Right lobe of liver (tissue), 4 donors: ENCODE data around the gene SPOCK2.

Experiments
- POLR2A ChIP-seq: fragments of 450-650 bp; IDR thresholded peaks from one replicate; pipeline ENCODE4 v1.6.1; 2017; ENCODE audit warnings: antibody characterized with exemption, mild to moderate bottlenecking
- TF ChIP-seq, protein P1 (sequence below), 4 donors: fragments of 200-600 bp in 3 of 4; fragments of 450-650 bp in 1 of 4; IDR thresholded peaks; one replicate each; pipeline versions ENCODE4 v1.5.1 to v1.8.0; 2016 to 2022; ENCODE audit warnings: antibody characterized with exemption in 4 of 4, mild to moderate bottlenecking in 2 of 4
- donor health status: DM: no; HTN: no; CAD: no.
- donor health status: DM: no; HTN: no; CAD: no.
- donor health status: DM: no; HTN: yes; CAD: no.

DNA sequence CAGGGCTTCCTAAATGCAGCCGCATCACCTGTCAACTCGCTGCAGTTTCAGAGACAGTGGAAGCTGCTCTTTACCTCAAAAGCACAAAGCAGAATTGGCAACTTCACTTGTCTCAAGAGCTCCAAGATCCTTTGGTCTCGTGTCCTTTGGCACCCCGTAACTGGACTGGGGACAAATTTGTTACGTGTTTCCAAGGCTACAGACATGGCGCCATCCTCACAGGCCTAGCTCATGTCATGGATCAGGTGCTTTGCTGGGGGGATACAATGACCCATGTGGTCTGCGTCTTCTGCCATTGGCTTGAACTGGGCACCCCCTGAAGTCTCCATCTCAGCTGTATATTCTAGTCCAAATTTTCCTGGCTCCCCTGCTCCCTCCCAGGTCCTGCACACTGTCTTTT lies 75.6 kb downstream of the SPOCK2 start:
- TF ChIP-seq, protein P1, sequence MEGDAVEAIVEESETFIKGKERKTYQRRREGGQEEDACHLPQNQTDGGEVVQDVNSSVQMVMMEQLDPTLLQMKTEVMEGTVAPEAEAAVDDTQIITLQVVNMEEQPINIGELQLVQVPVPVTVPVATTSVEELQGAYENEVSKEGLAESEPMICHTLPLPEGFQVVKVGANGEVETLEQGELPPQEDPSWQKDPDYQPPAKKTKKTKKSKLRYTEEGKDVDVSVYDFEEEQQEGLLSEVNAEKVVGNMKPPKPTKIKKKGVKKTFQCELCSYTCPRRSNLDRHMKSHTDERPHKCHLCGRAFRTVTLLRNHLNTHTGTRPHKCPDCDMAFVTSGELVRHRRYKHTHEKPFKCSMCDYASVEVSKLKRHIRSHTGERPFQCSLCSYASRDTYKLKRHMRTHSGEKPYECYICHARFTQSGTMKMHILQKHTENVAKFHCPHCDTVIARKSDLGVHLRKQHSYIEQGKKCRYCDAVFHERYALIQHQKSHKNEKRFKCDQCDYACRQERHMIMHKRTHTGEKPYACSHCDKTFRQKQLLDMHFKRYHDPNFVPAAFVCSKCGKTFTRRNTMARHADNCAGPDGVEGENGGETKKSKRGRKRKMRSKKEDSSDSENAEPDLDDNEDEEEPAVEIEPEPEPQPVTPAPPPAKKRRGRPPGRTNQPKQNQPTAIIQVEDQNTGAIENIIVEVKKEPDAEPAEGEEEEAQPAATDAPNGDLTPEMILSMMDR (IDR thresholded peaks at IDR 0.05): no peak
- TF ChIP-seq POLR2A: no peak
